Suprapubic skin (tissue), 4 donors: ENCODE data around the gene CLMN. TPM values are rescaled to one million over a fixed set of nuclear protein-coding genes. Genes with fewer than 3 reads are reported as not detected.

Source experiments
- DNase-seq, 2 donors: peaks; one replicate each; pipeline ENCODE4 v3.0.0-alpha.2; 2019; ENCODE audit warnings: low spot score in 2 of 2
- H3K27ac ChIP-seq: fragments of 200-600 bp; sonication (generic); one replicate; pipeline ENCODE4 v1.5.1; 2019
- H3K27me3 ChIP-seq: fragments of 200-600 bp; sonication (generic); one replicate; pipeline ENCODE4 v1.5.1; 2019
- H3K36me3 ChIP-seq: fragments of 200-600 bp; sonication (generic); one replicate; pipeline ENCODE4 v1.5.1; 2019
- H3K4me1 ChIP-seq: fragments of 200-600 bp; sonication (generic); one replicate; pipeline ENCODE4 v1.5.1; 2019
- H3K4me3 ChIP-seq: fragments of 200-600 bp; sonication (generic); one replicate; pipeline ENCODE4 v1.5.1; 2019; ENCODE audit warnings: mild to moderate bottlenecking
- H3K9me3 ChIP-seq: fragments of 200-600 bp; sonication (generic); one replicate; pipeline ENCODE4 v1.5.1; 2019
- EP300 ChIP-seq: sonication (generic); formaldehyde crosslinking; IDR thresholded peaks from one replicate; pipeline ENCODE4 v1.6.1; 2017; ENCODE audit warnings: antibody characterized with exemption
- POLR2A ChIP-seq, 2 donors: fragments of 450-650 bp; IDR thresholded peaks; one replicate each; pipeline ENCODE4 v1.6.1; 2017; ENCODE audit warnings: antibody characterized with exemption in 2 of 2, mild to moderate bottlenecking in 2 of 2, moderate library complexity in 2 of 2
- POLR2AphosphoS5 ChIP-seq, 3 donors: sonication (generic); formaldehyde crosslinking; IDR thresholded peaks; one replicate each; pipeline ENCODE4 v1.6.1; 2017; ENCODE audit warnings: antibody characterized with exemption in 3 of 3
- WGBS: methylation state at CpG from one replicate; pipeline ENCODE4 v1.1.5; 2018; 5-methylcytosine and 5-hydroxymethylcytosine counted together
- total RNA-seq, 4 donors: library from RNA; depleted of rRNA; stranded (reverse); fragments of >200 nt; gene quantifications; one replicate each; pipeline ENCODE4 v1.1.0, GENCODE V29; 2016
- TF ChIP-seq, protein P1 (sequence below), 2 donors: fragments of 200-600 bp in 1 of 2; fragments of 450-650 bp in 1 of 2; sonication (generic) in 1 of 2; IDR thresholded peaks; one replicate each; pipeline ENCODE4 v1.5.1; 2016 to 2019; ENCODE audit warnings: antibody characterized with exemption in 2 of 2, mild to moderate bottlenecking in 1 of 2, moderate library complexity in 1 of 2

The CLMN gene
- total RNA-seq, 4 donors from 2014 or later, result 5.0 to 25.7 (median 7.0) TPM

DNA sequence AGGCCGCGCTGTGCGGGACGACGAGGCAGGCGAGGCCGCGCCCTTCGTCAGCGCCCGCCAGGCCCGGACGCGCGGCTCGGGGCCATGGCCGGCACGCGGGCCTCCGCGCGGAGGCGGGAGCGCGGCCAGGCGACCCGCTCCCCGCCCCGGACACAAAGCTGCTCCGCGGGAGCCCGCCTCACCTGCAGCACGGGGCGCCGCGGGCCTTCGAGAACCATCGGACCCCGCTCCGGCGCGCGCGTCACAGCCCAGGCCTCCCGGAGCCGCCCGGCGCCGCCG lies 162.7 kb downstream of the CLMN start:
- no peak for DNase-seq
- 2% methylated on average over 8 of the region's 50 CpGs for WGBS
- Histone ChIP-seq H3K36me3 (no peaks in the 10 kb centered on the region), H3K4me1 (peaks cover 43% of the 10 kb centered on the region), H3K4me3 (peak overlapping the region; percentile 88), H3K27ac (peak overlapping the region; percentile 99), H3K9me3 (no peaks in the 10 kb centered on the region), H3K27me3 (no peaks in the 10 kb centered on the region)
- TF ChIP-seq EP300, result no peak
- TF ChIP-seq, protein P1, sequence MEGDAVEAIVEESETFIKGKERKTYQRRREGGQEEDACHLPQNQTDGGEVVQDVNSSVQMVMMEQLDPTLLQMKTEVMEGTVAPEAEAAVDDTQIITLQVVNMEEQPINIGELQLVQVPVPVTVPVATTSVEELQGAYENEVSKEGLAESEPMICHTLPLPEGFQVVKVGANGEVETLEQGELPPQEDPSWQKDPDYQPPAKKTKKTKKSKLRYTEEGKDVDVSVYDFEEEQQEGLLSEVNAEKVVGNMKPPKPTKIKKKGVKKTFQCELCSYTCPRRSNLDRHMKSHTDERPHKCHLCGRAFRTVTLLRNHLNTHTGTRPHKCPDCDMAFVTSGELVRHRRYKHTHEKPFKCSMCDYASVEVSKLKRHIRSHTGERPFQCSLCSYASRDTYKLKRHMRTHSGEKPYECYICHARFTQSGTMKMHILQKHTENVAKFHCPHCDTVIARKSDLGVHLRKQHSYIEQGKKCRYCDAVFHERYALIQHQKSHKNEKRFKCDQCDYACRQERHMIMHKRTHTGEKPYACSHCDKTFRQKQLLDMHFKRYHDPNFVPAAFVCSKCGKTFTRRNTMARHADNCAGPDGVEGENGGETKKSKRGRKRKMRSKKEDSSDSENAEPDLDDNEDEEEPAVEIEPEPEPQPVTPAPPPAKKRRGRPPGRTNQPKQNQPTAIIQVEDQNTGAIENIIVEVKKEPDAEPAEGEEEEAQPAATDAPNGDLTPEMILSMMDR (IDR thresholded peaks at IDR 0.05), result no peak
- TF ChIP-seq POLR2A (IDR thresholded peaks at IDR 0.05), result no peak
- TF ChIP-seq POLR2AphosphoS5 (IDR thresholded peaks at IDR 0.05), result no peak

DNA sequence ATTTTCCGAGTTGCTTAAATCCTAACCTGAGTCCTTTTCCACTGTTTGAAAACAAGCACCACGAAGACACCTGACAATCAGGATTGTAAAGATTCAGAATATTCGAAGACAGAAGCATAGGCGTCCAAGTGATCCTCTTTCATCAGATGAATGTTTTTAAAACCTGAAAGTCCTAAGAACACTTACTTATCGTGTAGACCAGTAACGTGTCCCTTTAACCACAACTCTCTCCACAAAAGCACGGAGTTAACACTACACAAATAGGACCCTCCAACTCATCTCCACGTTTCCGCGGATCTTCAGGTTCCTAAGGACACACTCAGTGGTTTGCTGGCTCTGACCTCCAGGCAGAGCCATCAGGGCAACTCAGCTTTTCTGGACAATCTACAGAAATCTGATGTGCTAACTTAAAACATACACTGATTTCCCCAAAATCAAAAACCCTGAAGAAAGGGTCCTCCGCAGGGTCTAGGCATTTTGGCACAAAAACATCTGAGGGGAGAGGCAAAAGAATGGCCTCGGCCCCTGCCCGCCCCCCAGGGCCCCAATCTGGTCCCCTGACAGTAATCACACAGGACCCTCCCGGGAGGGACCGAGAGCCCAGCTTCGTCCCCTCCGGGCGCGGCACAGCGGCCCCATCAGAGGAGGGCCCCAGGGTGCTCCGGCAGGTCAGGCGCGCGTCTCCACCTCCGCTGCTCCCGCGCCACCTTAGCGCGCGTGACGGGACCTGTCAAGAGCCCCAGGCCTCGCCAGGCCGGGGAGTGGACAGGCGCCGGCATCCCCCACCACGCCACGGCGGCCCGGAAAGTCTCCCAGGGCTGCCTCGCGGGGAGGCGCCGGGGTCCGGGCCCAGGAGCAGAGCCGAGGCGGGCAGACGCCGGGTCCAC lies 163.3 kb downstream of the CLMN start:
- no peak for TF ChIP-seq POLR2A (IDR thresholded peaks at IDR 0.05)
- no peak for TF ChIP-seq POLR2AphosphoS5 (IDR thresholded peaks at IDR 0.05)
- TF ChIP-seq, protein P1 (IDR thresholded peaks at IDR 0.05), result no peak
- TF ChIP-seq EP300, result no peak
- Histone ChIP-seq H3K4me1 (peaks cover 48% of the 10 kb centered on the region), H3K4me3 (peak overlapping the region; percentile 88)

DNA sequence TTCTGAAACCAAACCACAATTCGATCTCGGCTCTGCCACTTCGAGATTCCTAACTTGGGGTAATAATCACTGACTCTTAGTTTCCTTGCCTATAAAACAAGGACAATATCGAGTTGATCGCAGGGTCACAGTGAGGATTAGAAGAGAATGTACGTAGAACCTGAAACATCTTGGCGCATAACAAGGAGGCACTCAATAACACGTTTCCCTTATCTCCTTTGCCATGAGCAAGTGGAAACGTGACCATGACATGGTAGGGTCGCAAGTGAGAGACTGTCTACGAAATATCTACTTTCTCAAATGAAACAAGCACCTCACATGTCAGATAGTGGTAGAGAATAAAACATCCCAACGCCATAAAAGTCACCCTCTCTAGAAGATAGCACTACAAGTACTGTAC lies 164.7 kb downstream of the CLMN start:
- TF ChIP-seq POLR2A (IDR thresholded peaks at IDR 0.05), result no peak
- no peak for TF ChIP-seq POLR2AphosphoS5 (IDR thresholded peaks at IDR 0.05)
- TF ChIP-seq, protein P1 (IDR thresholded peaks at IDR 0.05), result no peak
- no peak for TF ChIP-seq EP300
- 81% methylated on average over 12 of the region's 12 CpGs for WGBS
- Histone ChIP-seq H3K36me3 (no peaks in the 10 kb centered on the region), H3K9me3 (no peaks in the 10 kb centered on the region), H3K4me3 (peak overlapping the region; percentile 88), H3K27me3 (no peaks in the 10 kb centered on the region), H3K4me1 (peaks cover 50% of the 10 kb centered on the region), H3K27ac (no peak overlapping the region)
- no peak for DNase-seq

More for the DNA sequence above, 163.3 kb downstream of the CLMN start:
- WGBS, result 2% methylated on average over 13 of the region's 48 CpGs
- no peaks in the 10 kb centered on the region for H3K36me3 ChIP-seq
- peak overlapping the region; percentile 99 for H3K27ac ChIP-seq
- H3K27me3 ChIP-seq, result no peaks in the 10 kb centered on the region
- peak; percentile 67 to 81 for DNase-seq
- H3K9me3 ChIP-seq, result no peaks in the 10 kb centered on the region

DNA sequence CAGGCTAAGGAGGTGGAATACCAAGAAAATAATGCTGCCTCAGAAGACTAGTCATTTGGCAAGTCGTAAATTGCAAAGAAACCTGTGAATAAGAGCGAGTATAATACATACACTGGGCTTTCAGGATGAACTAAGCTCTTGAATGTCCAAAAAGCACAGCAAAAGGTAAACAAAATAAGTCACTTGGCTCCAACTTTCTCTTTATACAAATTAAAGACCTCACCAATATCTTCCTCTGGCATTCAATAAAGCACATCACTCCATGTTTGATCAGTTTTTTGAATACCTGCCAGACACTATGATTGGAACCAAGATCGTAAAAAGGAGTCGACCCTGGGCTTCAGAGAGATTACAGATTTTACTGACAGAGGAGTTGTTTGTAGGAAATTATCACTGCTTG lies 165.8 kb downstream of the CLMN start:
- TF ChIP-seq EP300, result no peak
- TF ChIP-seq POLR2AphosphoS5 (IDR thresholded peaks at IDR 0.05), result no peak
- TF ChIP-seq, protein P1 (IDR thresholded peaks at IDR 0.05), result no peak
- TF ChIP-seq POLR2A (IDR thresholded peaks at IDR 0.05), result no peak
- WGBS, result 51% methylated on average over 4 of the region's 4 CpGs
- Histone ChIP-seq H3K27ac (no peak overlapping the region), H3K9me3 (no peaks in the 10 kb centered on the region), H3K36me3 (no peaks in the 10 kb centered on the region), H3K4me1 (peaks cover 60% of the 10 kb centered on the region), H3K27me3 (no peaks in the 10 kb centered on the region), H3K4me3 (no peak overlapping the region)
- no peak for DNase-seq

DNA sequence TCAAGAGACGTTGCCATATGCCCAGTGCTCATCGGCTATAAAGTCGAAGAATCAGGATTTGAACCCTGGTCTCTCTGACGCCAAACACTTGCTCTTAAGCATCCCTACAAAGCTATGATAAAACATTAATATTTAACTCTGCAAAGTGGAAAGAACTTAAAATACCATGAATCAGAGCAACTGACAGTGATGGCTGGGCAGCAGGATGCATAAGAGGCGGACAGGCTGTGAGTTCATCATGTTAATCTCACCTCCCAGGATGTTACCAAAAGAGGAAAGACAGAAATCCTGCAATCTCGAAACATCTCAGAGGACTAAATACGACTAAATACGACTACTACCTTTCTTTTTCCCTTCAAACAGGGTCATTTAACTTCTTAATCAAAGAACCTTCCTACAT lies 168.1 kb downstream of the CLMN start:
- DNase-seq, result no peak
- peaks cover 59% of the 10 kb centered on the region for H3K4me1 ChIP-seq
- no peaks in the 10 kb centered on the region for H3K27me3 ChIP-seq
- no peak for TF ChIP-seq POLR2AphosphoS5 (IDR thresholded peaks at IDR 0.05)
- TF ChIP-seq, protein P1 (IDR thresholded peaks at IDR 0.05), result no peak
- no peak for TF ChIP-seq POLR2A (IDR thresholded peaks at IDR 0.05)
- no peak for TF ChIP-seq EP300
- no peaks in the 10 kb centered on the region for H3K9me3 ChIP-seq
- H3K36me3 ChIP-seq, result no peaks in the 10 kb centered on the region
- H3K27ac ChIP-seq, result no peak overlapping the region
- 85% methylated on average over 8 of the region's 8 CpGs for WGBS
- H3K4me3 ChIP-seq, result no peak overlapping the region
